GM12878 (cell line): Measurements from ENCODE around the gene CNDP2. TPM values are rescaled to one million over a fixed set of nuclear protein-coding genes. Genes with fewer than 3 reads are reported as not detected.

ENCODE experiments used
- ATAC-seq: fragments of 200-7000 bp; cut with Tn5 transposase; 3 replicates; pipeline ENCODE4 v1.9.1; 2020; ENCODE audit warnings: mild to moderate bottlenecking, moderate library complexity
- BruUV-seq: library from RNA; stranded (reverse); fragments of 400-500 nt; replicated peaks from 2 replicates; lab custom pipeline; 2021; lab: Mats Ljungman, UMichigan
- CTCF ChIA-PET: fragments of 300-600 bp; sonication (Branson Sonifier 250); formaldehyde crosslinking; extraction: SDS; loops from one replicate; lab custom pipeline; 2021; ENCODE audit warnings: inconsistent platforms; lab: Yijun Ruan, JAX
- POLR2A ChIA-PET: fragments of 350-600 bp; formaldehyde crosslinking; extraction: SDS; loops from one replicate; lab custom pipeline; 2021; ENCODE audit warnings: inconsistent platforms; lab: Charles Lee
- RAD21 ChIA-PET: fragments of 300-600 bp; sonication (Branson Sonifier 250); formaldehyde crosslinking; loops from one replicate; lab custom pipeline; 2023; ENCODE audit warnings: antibody characterized with exemption; ENCODE audit not compliant: unreplicated experiment; lab: Charles Lee
- SMC1A ChIA-PET: fragments of 300-600 bp; sonication (Branson Sonifier 250); formaldehyde crosslinking; loops from one replicate; lab custom pipeline; 2023; ENCODE audit not compliant: unreplicated experiment, uncharacterized antibody; lab: Charles Lee
- DNase-seq: peaks from one replicate; pipeline ENCODE4 v3.0.0-alpha.2; 2011; ENCODE audit warnings: low read depth, low spot score
- FAIRE-seq: peaks from 3 replicates; lab custom pipeline; 2011; peaks lifted over from hg19 to GRCh38; lab: Jason Lieb, UNC
- H2AFZ ChIP-seq: 2 replicates; pipeline ENCODE4 v1.6.0; 2011; ENCODE audit warnings: low read depth, low read length, control low read depth; ENCODE audit not compliant: control insufficient read depth
- H3K27ac ChIP-seq: 2 replicates; pipeline ENCODE4 v1.5.1; 2011; ENCODE audit warnings: control low read depth; ENCODE audit not compliant: control insufficient read depth, insufficient read depth
- H3K27me3 ChIP-seq, 2 experiments: replicated peaks in 1 of 2; 2 replicates each; pipeline versions ENCODE4 v1.6.0 to v1.6.1; 2011; ENCODE audit warnings: low read length in 1 of 2; ENCODE audit not compliant: control insufficient read depth in 2 of 2, insufficient read depth in 2 of 2
- H3K36me3 ChIP-seq, 2 experiments: 2 replicates each; pipeline ENCODE4 v1.5.1; 2011; ENCODE audit warnings: low read length in 1 of 2; ENCODE audit not compliant: control insufficient read depth in 2 of 2, insufficient read depth in 2 of 2
- H3K4me1 ChIP-seq: 2 replicates; pipeline ENCODE4 v1.6.1; 2011; ENCODE audit warnings: mild to moderate bottlenecking, low read length, moderate library complexity, mixed read lengths; ENCODE audit not compliant: control insufficient read depth, insufficient read depth
- H3K4me2 ChIP-seq: 2 replicates; pipeline ENCODE4 v1.6.0; 2011; ENCODE audit warnings: control low read depth; ENCODE audit not compliant: control insufficient read depth, insufficient read depth
- H3K4me3 ChIP-seq: fragments of 200-600 bp; sonication (generic); 2 replicates; pipeline ENCODE4 v1.5.1; 2016
- H3K79me2 ChIP-seq: 2 replicates; pipeline ENCODE4 v1.6.0; 2011; ENCODE audit warnings: low read length; ENCODE audit not compliant: control insufficient read depth, insufficient read depth
- H3K9ac ChIP-seq: 2 replicates; pipeline ENCODE4 v1.8.0; 2011; ENCODE audit warnings: low read length, control low read depth, mixed read lengths; ENCODE audit not compliant: control insufficient read depth, insufficient read depth
- H3K9me3 ChIP-seq: replicated peaks from 3 replicates; pipeline ENCODE4 v1.5.1; 2011; ENCODE audit warnings: mild to moderate bottlenecking, low read length; ENCODE audit not compliant: control insufficient read depth, insufficient read depth
- H4K20me1 ChIP-seq: 2 replicates; pipeline ENCODE4 v1.6.0; 2011; ENCODE audit not compliant: control insufficient read depth, insufficient read depth
- BRCA1 ChIP-seq: IDR thresholded peaks from 2 replicates; pipeline ENCODE4 v1.6.1; 2011; ENCODE audit warnings: low read depth, low read length, improper control_type of control experiment
- CBX5 ChIP-seq: sonication (generic); IDR thresholded peaks from 2 replicates; pipeline ENCODE4 v1.6.1; 2016; ENCODE audit warnings: low read depth, moderate library complexity, mild to moderate bottlenecking, inconsistent platforms
- IRF4 ChIP-seq: IDR thresholded peaks from 2 replicates; pipeline ENCODE4 v1.6.1; 2011; ENCODE audit warnings: low read depth, low read length
- JUNB ChIP-seq: IDR thresholded peaks from 2 replicates; pipeline ENCODE4 v1.6.1; 2016; ENCODE audit warnings: antibody characterized with exemption, mild to moderate bottlenecking
- KLF5 ChIP-seq: fragments of 450-650 bp; IDR thresholded peaks from 2 replicates; pipeline ENCODE4 v1.6.1; 2014; ENCODE audit warnings: mild to moderate bottlenecking; ENCODE audit not compliant: partially characterized antibody
- POLR2A ChIP-seq: IDR thresholded peaks from 2 replicates; pipeline ENCODE4 v1.6.1; 2011; ENCODE audit warnings: low read depth, mild to moderate bottlenecking, low read length
- TAF1 ChIP-seq: IDR thresholded peaks from 2 replicates; pipeline ENCODE4 v1.6.1; 2011; ENCODE audit warnings: mild to moderate bottlenecking, low read depth, low read length, borderline replicate concordance
- TARDBP ChIP-seq: IDR thresholded peaks from 2 replicates; pipeline ENCODE4 v1.6.1; 2016; ENCODE audit warnings: borderline replicate concordance
- ZSCAN29 ChIP-seq: fragments of 450-650 bp; IDR thresholded peaks from 2 replicates; pipeline ENCODE4 v1.6.1; 2017; ENCODE audit warnings: mild to moderate bottlenecking, moderate library complexity
- WGBS: methylation state at CpG from one replicate; pipeline ENCODE4 v1.1.6; 2016; ENCODE audit warnings: low lambda C conversion rate; ENCODE audit not compliant: insufficient replicate concordance, insufficient coverage; ENCODE audit errors: missing lambda C conversion rate; 5-methylcytosine and 5-hydroxymethylcytosine counted together
- in situ Hi-C: fragments of 300-500 bp; cut with MboI; formaldehyde crosslinking; loops from 9 replicates; pipeline ENCODE4 v1.14.3; 2018; ENCODE audit warnings: mixed read lengths
- intact Hi-C: fragments of 100-400 bp; cut with micrococcal nuclease; formaldehyde crosslinking; loops from one replicate; pipeline ENCODE4 v1.14.2; 2022; ENCODE audit not compliant: unreplicated experiment
- polyA plus RNA-seq, 11 experiments: library from polyadenylated mRNA; depleted of rRNA in 4 of 11; unstranded in 6 of 11; stranded (reverse) in 5 of 11; fragments of >200 nt; fragmentation: Nextera tagmentation in 4 of 11; fragmentation: Illumina TruSeq in 1 of 11; extraction: Ambion mirVana in 4 of 11; extraction: Trizol in 1 of 11; gene quantifications; 1 replicate in 1 of 11; 2 replicates in 10 of 11; pipeline versions ENCODE4 v1.2.1 to v1.2.3, GENCODE V29; 2011 to 2016; ENCODE audit warnings: inconsistent platforms in 2 of 11, missing spikeins in 2 of 11, low read depth in 1 of 11
- total RNA-seq, 4 experiments: library from RNA; depleted of rRNA in 3 of 4; stranded (reverse); fragments of >200 nt in 3 of 4; fragmentation: Illumina TruSeq in 1 of 4; extraction: Trizol in 1 of 4; gene quantifications; 2 replicates each; pipeline versions ENCODE4 v1.2.1 to v1.2.3, GENCODE V29; 2013 to 2021

The CNDP2 gene
- total and polyA plus RNA-seq, 10 of the 15 experiments (the other 5 are each of a cell fraction or from before 2014, with no cell fraction given), result 63.5 to 213 (median 158) TPM

DNA sequence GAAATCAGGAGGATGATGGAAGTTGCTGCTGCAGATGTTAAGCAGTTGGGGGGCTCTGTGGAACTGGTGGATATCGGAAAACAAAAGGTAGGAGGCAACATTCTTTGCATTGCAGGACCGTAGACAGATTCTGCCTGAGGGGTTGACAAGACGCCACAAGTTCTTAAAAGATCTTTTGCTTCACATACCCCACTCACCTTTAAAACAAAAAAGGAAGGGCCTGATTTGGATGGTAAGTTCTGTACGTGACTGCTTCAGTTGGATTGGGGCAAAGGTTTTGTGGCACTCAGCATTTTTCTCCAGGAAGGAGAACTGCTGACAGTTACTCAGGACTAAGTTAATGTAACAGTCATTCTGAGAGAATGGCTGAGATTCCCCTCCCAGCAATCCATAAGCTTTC lies 5.2 kb downstream of the CNDP2 start (continued):
- no peak for TF ChIP-seq CBX5
- no peak for TF ChIP-seq TAF1
- TF ChIP-seq POLR2A, result no peak
- TF ChIP-seq IRF4, result no peak
- TF ChIP-seq TARDBP, result no peak
- no peak for TF ChIP-seq BRCA1
- TF ChIP-seq JUNB, result no peak
- no peak for TF ChIP-seq KLF5

GRCh38 chr18:74503137-74503536 lies 7.0 kb downstream of the CNDP2 start:
- TF ChIP-seq ZSCAN29, result no peak
- no peak overlapping the region for H3K9ac ChIP-seq
- H3K79me2 ChIP-seq, result peaks cover 40% of the 10 kb centered on the region
- peaks cover 8% of the 10 kb centered on the region for H3K4me1 ChIP-seq
- ATAC-seq, result no peak
- in situ Hi-C loops (no loop called here), intact Hi-C loops (no loop called here)
- RAD21 ChIA-PET, result no interaction called here
- no peak overlapping the region for H3K4me3 ChIP-seq
- no TSS peak for BruUV-seq
- no peak for DNase-seq
- H3K4me2 ChIP-seq, result no peak overlapping the region
- CTCF ChIA-PET, result interaction anchor here (0.7 kb wide), 1 partner anchor 48 kb away, joined by 3 read pairs; no protein-coding TSS in a partner anchor
- H3K36me3 ChIP-seq, result peaks cover 18 to 34% of the 10 kb centered on the region in 2 experiments
- 100% methylated on average over 4 of the region's 4 CpGs for WGBS
- POLR2A ChIA-PET, result no interaction called here
- H3K27ac ChIP-seq, result no peak overlapping the region
- no peaks in the 10 kb centered on the region for H3K27me3 ChIP-seq
- FAIRE-seq, result no peak
- H3K9me3 ChIP-seq, result no peaks in the 10 kb centered on the region
- H2AFZ ChIP-seq, result no peak overlapping the region
- SMC1A ChIA-PET, result interaction anchor here (0.6 kb wide), 1 partner anchor 845 kb away, joined by 3 read pairs; no protein-coding TSS in a partner anchor
- no peaks in the 10 kb centered on the region for H4K20me1 ChIP-seq
